GM19455 (cell line): Measurements from ENCODE around the gene GSTM3.
"Not testable (repeated sequence)": the region's sequence is repeated elsewhere in the genome, so short reads cannot be mapped to it uniquely, and the experiment has no call there.

Experiments
- ATAC-seq: cut with Tn5 transposase; IDR thresholded peaks from one replicate; pipeline ENCODE4 v1.9.1; 2021; ENCODE audit not compliant: unreplicated experiment

The GSTM3 gene

DNA sequence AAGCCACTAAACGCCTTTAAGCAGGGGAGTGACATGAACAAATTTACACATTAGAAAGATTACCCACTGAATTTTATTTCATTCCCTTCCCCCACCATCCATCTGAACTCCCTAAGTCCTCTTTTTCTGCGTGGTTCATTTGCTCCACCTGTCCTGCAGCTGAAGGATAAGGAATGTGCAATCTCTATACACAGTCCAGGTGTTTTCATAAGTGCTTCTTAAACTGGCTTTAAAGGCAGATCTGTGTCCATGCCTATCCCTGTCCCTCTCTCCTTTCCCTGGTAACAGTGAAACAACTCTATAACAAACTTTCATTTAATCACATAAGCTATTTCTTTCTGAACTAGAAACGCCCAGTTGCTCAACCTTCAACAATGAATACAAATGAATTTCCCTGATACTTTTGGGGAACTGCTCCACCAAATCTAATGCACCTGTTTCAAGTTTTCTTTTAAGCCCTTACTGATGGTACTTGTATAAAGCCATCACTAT, 8.4 kb downstream of the GSTM3 start:
- ATAC-seq, result no peak

DNA sequence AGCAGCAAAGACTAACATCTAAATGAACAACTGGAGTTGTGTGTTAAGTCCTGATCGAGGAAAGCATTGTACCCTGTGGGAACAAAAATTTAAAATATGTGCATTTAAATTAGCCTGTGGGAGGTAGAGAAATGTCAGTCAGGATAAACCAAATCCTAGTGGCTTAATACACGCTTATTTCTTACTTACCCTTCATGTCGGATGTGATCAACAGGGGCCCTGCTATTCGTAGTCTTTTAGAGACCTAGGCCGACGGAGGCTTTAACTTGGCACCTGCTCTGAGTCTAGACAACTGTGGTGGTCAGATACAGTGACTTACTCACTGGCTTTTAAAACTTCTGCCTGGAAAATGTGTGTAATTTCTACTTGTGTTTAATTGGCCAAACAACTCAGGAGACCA, 10.2 kb downstream of the GSTM3 start:
- ATAC-seq, result no peak

- no peak for ATAC-seq
These were observed 12.0 kb downstream of the GSTM3 start for GRCh38 chr1:109728870-109729269.

GRCh38 chr1:109726728-109727373, 14.0 kb downstream of the GSTM3 start:
- no peak for ATAC-seq

DNA sequence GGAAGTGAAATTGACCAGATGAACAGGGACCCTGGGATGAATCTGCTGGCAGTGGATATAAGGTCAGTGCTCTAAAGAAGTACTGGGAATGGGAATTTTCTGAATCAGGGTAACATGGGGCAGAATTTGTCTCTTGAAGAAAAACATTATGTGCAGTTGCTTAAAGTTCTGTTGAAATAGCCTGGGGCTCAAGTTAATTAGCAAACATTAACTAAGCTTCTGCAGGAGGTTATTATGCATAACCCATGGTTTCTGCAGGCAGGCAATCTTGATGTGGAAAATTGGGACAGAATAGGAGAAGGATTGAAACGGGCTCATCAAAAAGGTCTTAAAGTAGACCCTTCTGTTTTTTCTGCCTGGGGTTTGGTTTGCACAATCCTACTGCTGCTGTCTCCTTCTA, 14.8 kb downstream of the GSTM3 start:
- no peak for ATAC-seq

GRCh38 chr1:109725510-109725909, 15.3 kb downstream of the GSTM3 start:
- no peak for ATAC-seq

GRCh38 chr1:109724933-109725332, 15.9 kb downstream of the GSTM3 start:
- no peak for ATAC-seq

DNA sequence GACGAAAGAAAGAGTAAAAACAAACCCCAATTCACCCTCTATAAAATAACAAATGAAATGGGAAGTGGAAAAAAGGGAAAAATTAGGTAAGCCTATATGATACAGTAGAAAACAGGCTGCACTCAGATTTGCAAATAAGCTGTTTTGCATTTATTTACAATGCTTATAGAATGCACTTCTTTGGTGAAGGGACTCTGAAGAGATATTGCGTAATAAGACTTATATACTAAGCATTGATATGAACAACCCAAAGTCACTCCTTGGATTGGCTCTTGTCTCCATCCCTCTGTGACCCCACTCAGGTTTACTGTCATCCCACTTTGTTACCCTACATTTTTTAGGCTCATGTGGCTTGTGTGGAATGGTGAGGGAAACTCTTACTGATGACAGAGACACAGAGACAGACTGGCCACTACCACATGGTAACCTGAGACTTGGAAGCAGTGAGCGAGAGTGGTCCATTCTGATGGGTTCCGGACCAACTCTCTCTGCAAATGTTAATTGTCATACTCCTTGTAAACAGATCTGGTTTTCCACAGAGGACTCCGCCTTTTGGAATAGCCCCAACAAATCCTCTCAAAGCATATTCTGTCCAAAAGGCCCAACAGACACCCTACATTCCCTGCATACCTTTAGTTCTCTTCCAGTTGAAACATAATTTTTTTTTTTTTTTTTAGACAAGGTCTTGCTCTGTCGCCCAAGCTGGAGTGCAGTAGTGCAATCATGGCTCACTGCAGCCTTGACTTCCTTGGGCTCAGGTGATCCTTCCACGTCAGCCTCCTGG, 17.7 kb downstream of the GSTM3 start:
- no peak for ATAC-seq

DNA sequence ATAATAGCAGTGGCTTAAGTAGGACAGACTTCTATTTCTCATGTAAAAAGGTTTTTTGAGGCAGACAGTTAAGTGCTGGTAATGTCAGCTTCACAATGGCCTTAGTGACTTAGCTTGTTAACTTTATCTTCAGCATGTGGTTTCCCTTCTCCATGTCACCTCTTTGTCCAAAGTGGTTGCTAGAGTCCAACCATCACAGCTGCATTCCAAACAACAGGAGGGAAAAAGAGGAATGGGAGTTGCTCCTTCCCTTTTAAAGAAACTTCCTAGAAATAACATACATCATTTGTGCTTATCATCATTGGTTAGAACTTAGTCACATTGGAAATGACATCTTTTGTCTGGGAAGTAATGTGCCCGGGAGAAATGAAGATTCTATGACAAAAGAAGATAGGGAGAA, 18.9 kb downstream of the GSTM3 start:
- ATAC-seq, result no peak

DNA sequence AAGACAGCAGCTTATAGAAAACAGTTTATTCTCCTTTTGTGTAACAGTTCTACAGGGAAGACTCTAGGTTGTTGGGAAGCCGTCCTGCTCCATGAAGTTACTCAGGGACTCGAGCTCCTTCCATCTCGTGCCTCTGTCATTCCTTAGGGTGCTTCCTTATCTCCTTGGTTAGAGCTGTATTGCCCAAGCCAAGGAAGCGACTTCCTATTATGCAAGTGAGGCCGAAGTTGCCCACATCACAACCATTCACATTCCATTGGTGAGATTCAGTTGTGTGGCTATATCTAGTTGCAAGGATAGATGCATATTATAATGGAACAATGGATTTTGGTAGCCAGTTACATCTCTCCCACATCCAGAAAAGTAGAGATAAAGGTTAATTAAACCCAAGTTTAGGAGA, 19.8 kb downstream of the GSTM3 start:
- no peak for ATAC-seq

DNA sequence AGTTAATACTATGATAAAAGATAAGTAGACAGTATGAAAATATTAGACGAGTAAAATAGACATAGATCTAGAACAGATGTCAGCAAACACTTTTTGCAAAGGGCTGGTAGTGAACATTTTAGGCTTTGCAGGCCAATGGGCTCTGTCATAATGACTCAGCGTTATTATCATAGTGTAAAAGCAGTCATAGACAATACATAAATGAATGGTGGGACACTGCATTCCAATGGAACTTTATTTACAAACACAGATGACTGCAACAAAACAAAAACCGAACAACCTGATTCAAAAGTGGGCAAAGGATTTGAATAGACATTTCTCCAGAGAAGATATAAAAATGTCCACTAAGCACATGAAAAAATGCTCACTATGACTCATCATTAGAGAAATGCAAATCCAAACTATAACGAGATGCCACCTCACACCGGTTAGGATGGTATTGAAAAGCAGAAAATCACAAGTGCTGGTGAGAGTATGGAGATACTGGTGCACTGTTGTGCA, 21.5 kb downstream of the GSTM3 start:
- no peak for ATAC-seq

GRCh38 chr1:109718495-109718894, 22.3 kb downstream of the GSTM3 start:
- ATAC-seq, result no peak

DNA sequence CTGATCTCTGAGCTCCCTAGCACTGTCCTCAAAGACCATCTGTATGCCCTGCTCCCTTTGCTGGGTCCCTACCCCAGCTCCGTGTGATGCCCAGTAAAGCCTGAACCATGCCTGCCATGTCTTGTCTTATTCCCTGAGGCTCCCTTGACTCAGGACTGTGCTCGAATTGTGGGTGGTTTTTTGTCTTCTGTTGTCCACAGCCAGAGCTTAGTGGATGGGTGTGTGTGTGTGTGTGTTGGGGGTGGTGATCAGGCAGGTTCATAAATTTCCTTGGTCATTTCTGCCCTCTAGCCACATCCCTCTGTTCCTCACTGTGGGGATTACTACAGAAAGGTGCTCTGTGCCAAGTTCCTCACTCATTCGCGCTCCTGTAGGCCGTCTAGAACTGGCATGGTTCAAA, 23.1 kb downstream of the GSTM3 start:
- no peak for ATAC-seq

DNA sequence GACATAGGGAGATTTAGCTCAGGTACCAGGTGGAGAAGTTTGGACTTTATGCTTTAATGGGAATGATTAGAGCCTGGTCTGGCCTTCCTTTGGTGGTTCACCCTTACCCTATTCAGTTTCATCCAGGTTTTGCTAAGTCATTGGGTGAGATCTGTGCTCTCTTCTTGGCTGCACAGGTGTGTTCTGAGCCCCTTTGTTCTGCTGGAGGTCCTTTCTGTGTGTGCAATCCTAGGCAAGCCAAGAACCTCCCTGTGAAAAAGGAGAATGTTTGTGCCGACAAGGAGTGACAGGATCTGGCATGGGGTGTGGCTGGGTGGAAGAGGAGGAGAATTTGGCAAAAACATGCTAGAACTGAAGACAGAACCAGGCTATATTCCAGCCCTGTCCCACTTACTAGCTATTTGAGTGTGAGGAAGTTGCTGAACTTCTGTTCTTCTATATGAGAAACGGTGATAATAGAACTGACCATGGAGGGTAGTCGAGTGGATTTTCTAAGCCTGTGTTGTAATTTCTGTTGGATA, 24.2 kb downstream of the GSTM3 start:
- no peak for ATAC-seq

- no peak for ATAC-seq
These were observed 24.7 kb downstream of the GSTM3 start for GRCh38 chr1:109716121-109716520.

GRCh38 chr1:109714661-109715372, 26.0 kb downstream of the GSTM3 start:
- no peak for ATAC-seq

- no peak for ATAC-seq
These were observed 27.2 kb downstream of the GSTM3 start for GRCh38 chr1:109713636-109714035.

GRCh38 chr1:109712321-109712864, 28.4 kb downstream of the GSTM3 start:
- ATAC-seq, result no peak

DNA sequence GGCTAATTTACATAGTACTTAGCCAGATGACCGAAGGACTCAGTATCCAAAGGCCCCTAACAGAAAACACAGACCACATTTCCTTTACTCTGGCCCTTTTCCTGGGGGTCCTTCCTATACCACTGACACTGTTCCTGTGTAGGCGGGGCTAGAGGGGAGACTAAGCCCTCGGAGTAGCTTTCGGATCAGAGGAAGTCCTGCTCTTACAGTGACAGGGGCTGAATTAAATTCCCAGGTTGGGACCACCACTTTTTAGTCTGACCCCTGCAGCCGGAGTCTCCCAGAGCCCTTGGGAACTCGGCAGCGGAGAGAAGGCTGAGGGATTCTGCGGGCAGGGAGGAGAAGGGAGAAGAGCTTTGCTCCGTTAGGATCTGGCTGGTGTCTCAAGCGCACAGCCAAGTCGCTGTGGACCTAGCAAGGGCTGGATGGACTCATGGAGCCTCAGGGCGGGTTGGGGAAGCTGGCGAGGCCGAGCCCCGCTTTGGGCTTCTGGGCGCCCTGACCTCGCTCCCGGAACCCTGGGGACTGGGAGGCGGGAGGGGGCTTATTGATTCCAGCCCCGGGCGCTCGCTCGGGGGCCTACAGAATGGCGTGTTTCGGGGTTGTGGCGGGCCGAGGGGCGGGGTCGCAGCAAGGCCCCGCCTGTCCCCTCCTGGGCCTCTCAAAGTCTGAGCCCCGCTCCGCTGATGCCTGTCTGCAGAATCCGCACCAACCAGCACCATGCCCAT, 29.1 kb downstream of the GSTM3 start, which contains the start of gene GSTM5:
GSTM5 (plus strand) TSS at position 659 of the 728 bp plus-strand sequence; CDS start at position 721, 62 bp downstream.
- ATAC-seq, result not testable (repeated sequence)

- not testable (repeated sequence) for ATAC-seq
These were observed 31.0 kb downstream of the GSTM3 start for GRCh38 chr1:109709822-109710221.
